RWPE1 (cell line): Measurements from ENCODE around the gene PDSS1.
A peak's percentile ranks its signal among the peaks of the same experiment; 100 is the strongest.
"Not testable (repeated sequence)": the region's sequence is repeated elsewhere in the genome, so short reads cannot be mapped to it uniquely, and the experiment has no call there.

ENCODE experiments used
- CTCF ChIA-PET: fragments of 350-600 bp; sonication (Branson Sonifier 250); formaldehyde crosslinking; extraction: SDS; loops from one replicate; lab custom pipeline; 2021; lab: Yijun Ruan, JAX
- POLR2A ChIA-PET: fragments of 400-600 bp; formaldehyde crosslinking; extraction: SDS; loops from one replicate; lab custom pipeline; 2020; ENCODE audit warnings: antibody characterized with exemption; ENCODE audit not compliant: low non-redundant PET; lab: Yijun Ruan, JAX
- DNase-seq: peaks from one replicate; pipeline ENCODE4 v3.0.0; 2012; ENCODE audit warnings: low spot score
- H3K27ac ChIP-seq: fragments of 450-650 bp; 2 replicates; pipeline ENCODE4 v1.5.1; 2017
- CTCF ChIP-seq: fragments of 450-650 bp; conservative IDR thresholded peaks from 2 replicates; pipeline ENCODE4 v1.5.1; 2017; ENCODE audit warnings: low read depth, mild to moderate bottlenecking

PDSS1 gene

DNA sequence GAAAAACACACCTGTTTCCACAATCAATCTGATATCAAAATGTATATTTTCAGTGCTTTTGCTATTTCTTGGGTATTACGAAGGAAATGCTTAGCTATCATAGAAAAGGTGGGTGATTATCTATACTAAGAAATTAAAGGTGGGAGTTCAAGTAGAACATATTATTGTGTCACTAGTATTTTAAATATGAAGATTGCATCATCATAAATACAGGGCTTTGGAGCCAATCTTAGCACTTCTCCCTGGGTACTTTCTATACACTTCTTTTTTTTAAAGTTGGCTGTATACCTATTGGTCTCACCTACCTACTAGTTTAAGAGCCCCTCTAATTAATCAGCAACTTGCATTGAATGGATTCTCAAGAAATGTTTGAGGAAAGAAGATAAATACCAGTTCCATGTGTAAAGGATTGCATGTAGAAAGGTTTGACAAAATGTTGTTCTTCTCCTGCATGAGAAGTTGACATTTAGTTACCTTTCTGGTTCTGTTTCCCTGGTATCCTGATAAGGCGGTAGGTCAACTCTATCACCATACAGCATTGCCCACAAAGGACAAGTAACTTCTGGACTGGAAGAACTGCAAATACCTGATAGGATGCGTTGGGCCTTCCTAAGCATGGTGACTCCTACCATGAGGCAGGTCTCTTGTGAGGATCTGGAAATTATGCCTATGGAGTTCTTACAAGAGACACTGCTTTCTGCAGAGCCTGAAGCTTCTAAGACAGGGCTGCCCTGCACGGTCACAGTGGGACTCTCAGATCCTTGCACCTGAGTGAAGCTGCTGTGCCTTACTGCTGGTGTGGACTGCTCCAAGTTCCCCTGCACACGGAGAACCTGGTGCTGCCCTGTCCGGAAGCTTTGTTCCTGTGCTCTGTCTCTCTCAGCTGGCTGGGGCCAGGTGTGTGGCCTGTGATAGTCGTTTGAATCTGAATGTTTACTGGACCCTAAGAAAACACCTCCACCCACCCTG lies 32.1 kb upstream of the PDSS1 start:
- POLR2A ChIA-PET = interaction anchor here (0.7 kb wide), 1 partner anchor 518 kb away, joined by 5 read pairs; no protein-coding TSS in a partner anchor
- CTCF ChIA-PET = interaction anchor here (0.7 kb wide), 2 partner anchors 22 to 65 kb away, joined by 3 to 5 read pairs; no protein-coding TSS in a partner anchor
- no peak overlapping the region for H3K27ac ChIP-seq
- TF ChIP-seq CTCF = no peak
- no peak for DNase-seq

DNA sequence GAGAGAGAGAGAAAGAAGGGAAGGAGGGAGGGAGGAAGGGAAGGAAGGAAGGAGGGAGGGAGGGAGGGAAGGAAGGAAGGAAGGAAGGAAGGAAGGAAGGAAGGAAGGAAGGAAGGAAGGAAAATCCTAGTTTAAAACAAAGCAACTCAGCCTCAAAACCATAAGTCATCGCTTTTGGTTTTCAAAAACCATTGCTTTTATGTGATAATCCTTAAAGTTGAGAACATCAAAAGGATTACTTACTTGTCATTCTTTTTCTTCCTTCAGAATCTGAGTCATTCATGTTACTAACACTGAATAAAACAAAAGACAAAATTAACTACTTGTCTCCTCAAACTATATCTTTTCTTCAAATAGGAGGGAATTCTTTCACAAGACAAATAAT lies 21.6 kb upstream of the PDSS1 start:
- CTCF ChIA-PET = no interaction called here
- TF ChIP-seq CTCF = no peak
- H3K27ac ChIP-seq = no peak overlapping the region
- POLR2A ChIA-PET = no interaction called here
- no peak for DNase-seq

GRCh38 chr10:26679588-26679987 lies 17.9 kb upstream of the PDSS1 start:
- ChIA-PET CTCF (no interaction called here), POLR2A (no interaction called here)
- H3K27ac ChIP-seq = no peak overlapping the region
- TF ChIP-seq CTCF = no peak
- no peak for DNase-seq

DNA sequence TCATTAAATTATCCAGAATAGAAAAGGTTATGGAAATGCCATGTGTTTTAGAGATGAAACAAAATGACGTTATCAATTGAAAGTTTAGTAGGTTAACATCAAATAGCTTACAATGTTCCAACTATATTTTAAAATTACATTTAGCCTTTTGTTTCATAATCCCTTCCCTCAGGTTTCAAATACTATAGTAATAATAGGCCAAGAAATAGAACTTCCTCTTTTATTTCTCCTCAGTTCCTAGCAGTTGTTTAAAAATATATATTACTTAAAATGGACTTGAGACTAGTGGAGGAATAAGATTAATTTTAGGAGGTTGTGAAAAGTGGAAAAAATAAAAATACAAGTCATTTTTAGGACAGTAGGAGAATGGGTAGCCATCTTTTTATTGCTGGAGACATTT lies 16.4 kb upstream of the PDSS1 start:
- H3K27ac ChIP-seq = no peak overlapping the region
- no peak for TF ChIP-seq CTCF
- POLR2A ChIA-PET = no interaction called here
- no peak for DNase-seq
- CTCF ChIA-PET = no interaction called here

- POLR2A ChIA-PET, DNase-seq, H3K27ac ChIP-seq: not testable (repeated sequence)
- CTCF ChIA-PET = interaction anchor here (0.6 to 0.7 kb wide), 2 partner anchors 10 to 29 kb away, joined by 3 to 7 read pairs; no protein-coding TSS in a partner anchor
Observed at GRCh38 chr10:26681971-26682370, 15.5 kb upstream of the PDSS1 start.

DNA sequence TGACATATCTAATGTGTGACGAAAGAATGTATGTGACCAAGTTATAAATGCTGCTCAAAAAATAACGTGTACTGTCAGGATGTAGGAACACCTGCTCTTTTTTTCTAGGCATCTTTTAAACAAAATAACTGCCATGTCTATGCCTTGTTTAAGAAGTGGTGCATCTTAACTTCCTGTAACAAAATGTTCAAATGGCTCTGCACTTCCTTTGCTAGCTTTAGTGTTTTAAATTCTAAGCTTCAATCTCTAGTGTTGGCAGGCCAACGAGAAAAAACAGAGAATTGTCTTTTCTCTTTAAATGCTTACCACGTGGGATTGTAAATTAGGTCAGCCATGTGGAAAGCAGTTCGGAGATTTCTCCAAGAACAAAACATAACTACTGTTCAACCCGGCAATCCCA lies 14.6 kb upstream of the PDSS1 start:
- H3K27ac ChIP-seq = no peak overlapping the region
- TF ChIP-seq CTCF = no peak
- ChIA-PET CTCF (interaction anchor here (0.7 kb wide), 1 partner anchor 517 kb away, joined by 3 read pairs; no protein-coding TSS in a partner anchor), POLR2A (no interaction called here)
- no peak for DNase-seq

GRCh38 chr10:26684667-26685264 lies 12.7 kb upstream of the PDSS1 start:
- CTCF ChIA-PET = interaction anchor here (0.6 to 0.7 kb wide), 2 partner anchors 51 to 64 kb away, joined by 3 read pairs; no protein-coding TSS in a partner anchor
- POLR2A ChIA-PET, H3K27ac ChIP-seq: not testable (repeated sequence)
- DNase-seq = peak; percentile 13
